Natural killer cell (primary cell): ENCODE data around the gene CMIP. TPM values are rescaled to one million over a fixed set of nuclear protein-coding genes. Genes with fewer than 3 reads are reported as not detected.

ENCODE experiments used
- ATAC-seq, 3 donors: fragments of 150-1000 bp in 2 of 3; fragments of 200-7000 bp in 1 of 3; cut with Tn5 transposase; 1 replicate in 1 of 3; 2 replicates in 2 of 3; pipeline ENCODE4 v1.10.0; 2021; ENCODE audit warnings: mild to moderate bottlenecking in 2 of 3, moderate library complexity in 2 of 3
- DNase-seq, 2 donors: peaks; one replicate each; pipeline versions ENCODE4 v3.0.0 to v3.0.0-alpha.2; 2013 to 2021; ENCODE audit warnings: mixed read lengths in 1 of 2
- H3K27ac ChIP-seq: one replicate; pipeline ENCODE4 v1.5.1; 2013; ENCODE audit warnings: mild to moderate bottlenecking, low read length
- H3K27me3 ChIP-seq: one replicate; pipeline ENCODE4 v1.6.1; 2013; ENCODE audit warnings: low read length; ENCODE audit not compliant: control insufficient read depth, insufficient read depth
- H3K36me3 ChIP-seq: one replicate; pipeline ENCODE4 v1.6.1; 2013; ENCODE audit warnings: low read length; ENCODE audit not compliant: control insufficient read depth, insufficient read depth
- H3K4me1 ChIP-seq: one replicate; pipeline ENCODE4 v1.6.1; 2013; ENCODE audit warnings: low read length; ENCODE audit not compliant: control insufficient read depth, insufficient read depth
- H3K4me3 ChIP-seq: one replicate; pipeline ENCODE4 v1.5.1; 2013; ENCODE audit warnings: low read length
- H3K9me3 ChIP-seq: one replicate; pipeline ENCODE4 v1.6.1; 2013; ENCODE audit warnings: low read length; ENCODE audit not compliant: control insufficient read depth, insufficient read depth
- H3K27ac Mint-ChIP-seq, 2 donors: one replicate each; pipeline ENCODE4 v1.8.0; 2022; ENCODE audit warnings: mild to moderate bottlenecking in 2 of 2, mixed read lengths in 2 of 2, moderate library complexity in 1 of 2
- H3K27me3 Mint-ChIP-seq, 2 donors: one replicate each; pipeline ENCODE4 v1.8.0; 2022; ENCODE audit warnings: low read depth in 2 of 2, mixed read lengths in 2 of 2
- H3K36me3 Mint-ChIP-seq: one replicate; pipeline ENCODE4 v1.8.0; 2022; ENCODE audit warnings: mixed read lengths
- H3K4me1 Mint-ChIP-seq, 2 donors: one replicate each; pipeline ENCODE4 v1.8.0; 2022; ENCODE audit warnings: mixed read lengths in 2 of 2
- H3K4me3 Mint-ChIP-seq: one replicate; pipeline ENCODE4 v1.8.0; 2022; ENCODE audit warnings: mild to moderate bottlenecking, moderate library complexity, mixed read lengths
- H3K9me3 Mint-ChIP-seq, 2 donors: one replicate each; pipeline ENCODE4 v1.8.0; 2022; ENCODE audit warnings: mixed read lengths in 2 of 2
- WGBS: methylation state at CpG from one replicate; pipeline ENCODE4 v1.1.7; 2013; ENCODE audit warnings: missing lambda C conversion rate; ENCODE audit not compliant: insufficient coverage; 5-methylcytosine and 5-hydroxymethylcytosine counted together
- intact Hi-C: fragments of 100-400 bp; cut with micrococcal nuclease; formaldehyde crosslinking; loops from one replicate; pipeline ENCODE4 v1.14.2; 2022
- total RNA-seq, 4 donors: library from RNA; stranded (reverse); fragments of 120-200 nt in 1 of 4; gene quantifications; one replicate each; pipeline versions ENCODE4 v1.2.3 to v1.2.4, GENCODE V29; 2013 to 2022
- TF ChIP-seq, protein P1 (sequence below): fragments of 200-600 bp; IDR thresholded peaks from one replicate; pipeline ENCODE4 v1.8.0; 2022; ENCODE audit warnings: antibody characterized with exemption

Gene CMIP
- total RNA-seq, 3 donors from 2014 or later (not counting 1 experiment from before 2014, with no cell fraction given): 88.2 to 115 (median 91.5) TPM

DNA sequence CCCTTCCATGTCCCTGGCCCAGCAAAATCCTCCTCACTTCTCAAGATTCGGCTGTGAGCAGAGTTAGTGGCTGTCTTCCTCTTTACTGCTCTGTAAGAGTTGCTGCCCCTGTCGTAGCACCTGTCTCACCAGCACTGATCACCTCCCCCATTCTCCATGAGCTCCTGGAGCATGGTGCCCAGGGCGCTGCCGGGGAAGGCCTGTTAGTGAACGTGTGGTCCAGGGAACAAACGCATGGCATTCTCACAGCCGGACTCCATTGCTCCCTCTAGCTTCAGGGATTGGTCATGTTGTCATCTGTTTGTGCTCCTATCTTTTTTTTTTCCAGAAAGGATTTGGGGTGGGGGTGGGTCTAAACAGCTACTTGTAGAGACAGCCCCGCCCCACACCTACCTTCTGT lies 141.2 kb downstream of the CMIP start:
- no peak overlapping the region for H3K4me3 Mint-ChIP-seq
- H3K27me3 Mint-ChIP-seq: no peaks in the 10 kb centered on the region
- peaks cover 46 to 65% of the 10 kb centered on the region in 2 donors for H3K4me1 Mint-ChIP-seq
- H3K27me3 ChIP-seq: no peaks in the 10 kb centered on the region
- DNase-seq: no peak
- H3K9me3 Mint-ChIP-seq: no peaks in the 10 kb centered on the region
- 92% methylated on average over 7 of the region's 8 CpGs for WGBS
- no peak overlapping the region for H3K27ac ChIP-seq
- H3K4me1 ChIP-seq: no peaks in the 10 kb centered on the region
- ATAC-seq: no peak
- H3K4me3 ChIP-seq: no peak overlapping the region
- intact Hi-C loops: no loop called here
- no peaks in the 10 kb centered on the region for H3K36me3 Mint-ChIP-seq
- peaks cover 7% of the 10 kb centered on the region for H3K36me3 ChIP-seq
- peak overlapping the region in 1 of 2 donors; percentile 73 for H3K27ac Mint-ChIP-seq
- no peaks in the 10 kb centered on the region for H3K9me3 ChIP-seq
- TF ChIP-seq, protein P1, sequence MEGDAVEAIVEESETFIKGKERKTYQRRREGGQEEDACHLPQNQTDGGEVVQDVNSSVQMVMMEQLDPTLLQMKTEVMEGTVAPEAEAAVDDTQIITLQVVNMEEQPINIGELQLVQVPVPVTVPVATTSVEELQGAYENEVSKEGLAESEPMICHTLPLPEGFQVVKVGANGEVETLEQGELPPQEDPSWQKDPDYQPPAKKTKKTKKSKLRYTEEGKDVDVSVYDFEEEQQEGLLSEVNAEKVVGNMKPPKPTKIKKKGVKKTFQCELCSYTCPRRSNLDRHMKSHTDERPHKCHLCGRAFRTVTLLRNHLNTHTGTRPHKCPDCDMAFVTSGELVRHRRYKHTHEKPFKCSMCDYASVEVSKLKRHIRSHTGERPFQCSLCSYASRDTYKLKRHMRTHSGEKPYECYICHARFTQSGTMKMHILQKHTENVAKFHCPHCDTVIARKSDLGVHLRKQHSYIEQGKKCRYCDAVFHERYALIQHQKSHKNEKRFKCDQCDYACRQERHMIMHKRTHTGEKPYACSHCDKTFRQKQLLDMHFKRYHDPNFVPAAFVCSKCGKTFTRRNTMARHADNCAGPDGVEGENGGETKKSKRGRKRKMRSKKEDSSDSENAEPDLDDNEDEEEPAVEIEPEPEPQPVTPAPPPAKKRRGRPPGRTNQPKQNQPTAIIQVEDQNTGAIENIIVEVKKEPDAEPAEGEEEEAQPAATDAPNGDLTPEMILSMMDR: no peak

DNA sequence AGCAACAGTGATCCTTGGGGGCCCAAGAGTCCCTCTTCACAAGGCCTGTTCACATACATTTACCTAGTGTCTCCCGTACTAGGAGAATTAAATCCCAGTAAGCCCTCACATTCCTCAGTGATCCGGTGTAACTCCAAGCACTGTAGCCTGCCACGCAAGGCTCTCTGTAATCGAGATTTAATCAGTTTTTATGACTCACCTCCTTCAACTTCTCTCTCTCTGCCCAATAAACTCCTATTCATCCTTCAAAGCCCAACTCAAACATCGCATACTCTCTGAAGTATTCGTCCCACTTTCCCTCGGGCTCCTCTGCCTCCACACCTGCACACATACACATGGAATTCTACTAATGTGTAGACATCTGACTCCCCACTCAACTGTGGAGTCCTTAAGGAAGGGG lies 141.8 kb downstream of the CMIP start:
- no peaks in the 10 kb centered on the region for H3K27me3 ChIP-seq
- Mint-ChIP-seq H3K9me3 (no peaks in the 10 kb centered on the region), H3K27ac (peak overlapping the region in 1 of 2 donors; percentile 67), H3K4me1 (peaks cover 48 to 68% of the 10 kb centered on the region in 2 donors), H3K36me3 (no peaks in the 10 kb centered on the region), H3K27me3 (no peaks in the 10 kb centered on the region), H3K4me3 (no peak overlapping the region)
- no peaks in the 10 kb centered on the region for H3K9me3 ChIP-seq
- H3K36me3 ChIP-seq: peaks cover 7% of the 10 kb centered on the region
- no peak overlapping the region for H3K27ac ChIP-seq
- WGBS: 97% methylated on average over 7 of the region's 7 CpGs
- no peaks in the 10 kb centered on the region for H3K4me1 ChIP-seq
- DNase-seq (no peak), ATAC-seq (no peak)
- H3K4me3 ChIP-seq: no peak overlapping the region
- TF ChIP-seq, protein P1: no peak
- intact Hi-C loops: no loop called here

DNA sequence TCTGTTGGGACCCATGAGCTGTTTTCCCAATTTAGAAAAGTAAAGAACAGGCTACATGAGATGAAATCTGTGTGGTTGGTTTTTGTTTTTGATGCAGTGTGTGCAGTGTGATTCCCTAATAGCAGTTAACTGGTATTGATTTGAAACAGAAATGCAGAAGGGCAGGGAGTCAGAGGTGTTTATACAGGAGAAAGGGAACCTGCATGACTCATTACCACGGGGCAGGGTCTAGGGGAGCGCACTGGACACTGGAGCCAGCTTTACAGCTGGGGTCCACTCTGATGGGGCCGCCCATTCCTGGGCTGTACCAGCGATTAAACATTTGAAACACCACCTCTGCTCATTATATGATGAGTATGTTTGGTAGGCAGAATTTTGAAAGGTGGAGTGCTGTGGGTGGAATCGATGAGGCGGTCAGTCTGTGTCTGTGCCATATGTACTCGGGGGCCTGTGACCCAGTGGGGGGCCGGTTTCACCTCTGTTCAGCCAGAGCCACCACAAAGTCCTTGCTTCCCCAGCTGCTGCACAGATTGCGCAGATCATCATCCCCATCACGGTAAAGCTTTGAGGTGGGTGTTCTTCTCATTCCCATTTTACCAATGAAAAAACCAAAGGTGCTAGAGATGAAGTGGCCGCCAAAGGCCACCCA lies 142.5 kb downstream of the CMIP start:
- peaks cover 49 to 73% of the 10 kb centered on the region in 2 donors for H3K4me1 Mint-ChIP-seq
- 98% methylated on average over 11 of the region's 11 CpGs for WGBS

More for the DNA sequence above, 142.5 kb downstream of the CMIP start:
- no peaks in the 10 kb centered on the region for H3K9me3 Mint-ChIP-seq
- intact Hi-C loops: no loop called here
- H3K27me3 Mint-ChIP-seq: no peaks in the 10 kb centered on the region
- TF ChIP-seq, protein P1: no peak
- no peaks in the 10 kb centered on the region for H3K36me3 Mint-ChIP-seq
- no peak overlapping the region for H3K4me3 Mint-ChIP-seq
- Histone ChIP-seq H3K9me3 (no peaks in the 10 kb centered on the region), H3K4me1 (no peaks in the 10 kb centered on the region), H3K36me3 (peaks cover 7% of the 10 kb centered on the region), H3K27ac (no peak overlapping the region), H3K4me3 (no peak overlapping the region), H3K27me3 (no peaks in the 10 kb centered on the region)
- peak overlapping the region in 1 of 2 donors; percentile 67 for H3K27ac Mint-ChIP-seq
- DNase-seq (no peak), ATAC-seq (no peak)
